ENCODE data around the gene SIRT7. TPM values are rescaled to one million over a fixed set of nuclear protein-coding genes. Genes with fewer than 3 reads are reported as not detected.
A peak's percentile ranks its signal among the peaks of the same experiment; 100 is the strongest.
"Not testable (repeated sequence)": the region's sequence is repeated elsewhere in the genome, so short reads cannot be mapped to it uniquely, and the experiment has no call there.

SIRT7 gene
- total RNA-seq, 2 experiments from 2014 or later, result 55.1 to 61.0 TPM

- ATAC-seq (peak; percentile 13), DNase-seq (no peak)
- H3K4me3 Mint-ChIP-seq, result peak overlapping the region; percentile 79
- CTCF ChIA-PET, result interaction anchor here (0.6 to 3.6 kb wide), 7 partner anchors 10 to 147 kb away, joined by 3 to 26 read pairs (median 5); no protein-coding TSS in a partner anchor
- peaks cover 2% of the 10 kb centered on the region for H3K27me3 Mint-ChIP-seq
- H3K27ac Mint-ChIP-seq, result peak overlapping the region; percentile 85
- no peaks in the 10 kb centered on the region for H3K9me3 Mint-ChIP-seq (ENCODE audit: low read depth)
- peaks cover 25% of the 10 kb centered on the region for H3K4me1 Mint-ChIP-seq
- H3K36me3 Mint-ChIP-seq, result peaks cover 2% of the 10 kb centered on the region
Measured at GRCh38 chr17:81925860-81926450, 8.0 kb upstream of the SIRT7 start.

- Mint-ChIP-seq H3K4me1 (peaks cover 25% of the 10 kb centered on the region), H3K36me3 (peaks cover 2% of the 10 kb centered on the region), H3K4me3 (peak overlapping the region; percentile 11), H3K9me3 (ENCODE audit: low read depth) (no peaks in the 10 kb centered on the region), H3K27me3 (peaks cover 2% of the 10 kb centered on the region), H3K27ac (peak overlapping the region; percentile 17)
- CTCF ChIA-PET, result interaction anchor here (1.3 to 3.6 kb wide), 3 partner anchors 9 to 95 kb away, joined by 4 to 26 read pairs (median 5); no protein-coding TSS in a partner anchor
- DNase-seq (no peak), ATAC-seq (no peak)
Measured at GRCh38 chr17:81924557-81925532, 6.9 kb upstream of the SIRT7 start.

- DNase-seq (no peak), ATAC-seq (no peak)
- Mint-ChIP-seq H3K36me3 (peaks cover 2% of the 10 kb centered on the region), H3K4me1 (peaks cover 24% of the 10 kb centered on the region), H3K4me3 (no peak overlapping the region), H3K27me3 (no peaks in the 10 kb centered on the region), H3K27ac (peak overlapping the region; percentile 54), H3K9me3 (ENCODE audit: low read depth) (no peaks in the 10 kb centered on the region)
- CTCF ChIA-PET, result interaction anchor here (0.7 to 1.3 kb wide), 2 partner anchors 36 to 40 kb away, joined by 3 to 4 read pairs; no protein-coding TSS in a partner anchor
Measured at GRCh38 chr17:81923302-81924260, 5.6 kb upstream of the SIRT7 start.

GRCh38 chr17:81922566-81923301 lies 4.8 kb upstream of the SIRT7 start:
- no peak for ATAC-seq
- H3K36me3 Mint-ChIP-seq, result peaks cover 4% of the 10 kb centered on the region
- H3K4me1 Mint-ChIP-seq, result peaks cover 27% of the 10 kb centered on the region
- H3K27ac Mint-ChIP-seq, result no peak overlapping the region
- no peak overlapping the region for H3K4me3 Mint-ChIP-seq
- H3K27me3 Mint-ChIP-seq, result no peaks in the 10 kb centered on the region
- H3K9me3 Mint-ChIP-seq (ENCODE audit: low read depth), result no peaks in the 10 kb centered on the region
- DNase-seq, result no peak
- CTCF ChIA-PET, result no interaction called here

GRCh38 chr17:81921996-81922565 lies 4.1 kb upstream of the SIRT7 start:
- no peak overlapping the region for H3K27ac Mint-ChIP-seq

GRCh38 chr17:81921537-81921862 lies 3.5 kb upstream of the SIRT7 start:
- DNase-seq (no peak), ATAC-seq (no peak)
- no peak overlapping the region for H3K27ac Mint-ChIP-seq
- CTCF ChIA-PET, result no interaction called here
- no peaks in the 10 kb centered on the region for H3K9me3 Mint-ChIP-seq (ENCODE audit: low read depth)
- peaks cover 6% of the 10 kb centered on the region for H3K36me3 Mint-ChIP-seq
- H3K4me3 Mint-ChIP-seq, result no peak overlapping the region
- no peaks in the 10 kb centered on the region for H3K27me3 Mint-ChIP-seq
- H3K4me1 Mint-ChIP-seq, result peaks cover 37% of the 10 kb centered on the region

More at GRCh38 chr17:81921996-81922565, 4.1 kb upstream of the SIRT7 start:
- H3K4me1 Mint-ChIP-seq, result peaks cover 32% of the 10 kb centered on the region
- no peak for ATAC-seq
- CTCF ChIA-PET, result no interaction called here
- no peak overlapping the region for H3K4me3 Mint-ChIP-seq
- H3K36me3 Mint-ChIP-seq, result peaks cover 4% of the 10 kb centered on the region
- DNase-seq, result no peak
- H3K9me3 Mint-ChIP-seq (ENCODE audit: low read depth), result no peaks in the 10 kb centered on the region
- no peaks in the 10 kb centered on the region for H3K27me3 Mint-ChIP-seq

- no peak for ATAC-seq
Measured at GRCh38 chr17:81920612-81921536, 2.9 kb upstream of the SIRT7 start.

GRCh38 chr17:81918832-81919545 lies 1.0 kb upstream of the SIRT7 start:
- H3K4me1 Mint-ChIP-seq, result peaks cover 26% of the 10 kb centered on the region
- H3K27me3 Mint-ChIP-seq, result no peaks in the 10 kb centered on the region
- CTCF ChIA-PET, result no interaction called here
- no peak overlapping the region for H3K4me3 Mint-ChIP-seq
- H3K36me3 Mint-ChIP-seq, result peaks cover 22% of the 10 kb centered on the region
- ATAC-seq (no peak), DNase-seq (no peak)
- H3K27ac Mint-ChIP-seq, result peak overlapping the region; percentile 34
- H3K9me3 Mint-ChIP-seq (ENCODE audit: low read depth), result no peaks in the 10 kb centered on the region

More at GRCh38 chr17:81920612-81921536, 2.9 kb upstream of the SIRT7 start:
- CTCF ChIA-PET, result no interaction called here
- Mint-ChIP-seq H3K36me3 (peaks cover 9% of the 10 kb centered on the region), H3K4me3 (no peak overlapping the region), H3K4me1 (peaks cover 35% of the 10 kb centered on the region), H3K9me3 (ENCODE audit: low read depth) (no peaks in the 10 kb centered on the region), H3K27ac (no peak overlapping the region), H3K27me3 (no peaks in the 10 kb centered on the region)
- DNase-seq, result no peak

GRCh38 chr17:81918333-81918669 lies 325 bp upstream of the SIRT7 start:
- H3K27me3 Mint-ChIP-seq; DNase-seq; H3K9me3 Mint-ChIP-seq (ENCODE audit: low read depth); CTCF ChIA-PET: not testable (repeated sequence)
- peaks cover 24% of the 10 kb centered on the region for H3K36me3 Mint-ChIP-seq
- peak; percentile 41 for ATAC-seq
- peak overlapping the region; percentile 78 for H3K4me3 Mint-ChIP-seq
- peak overlapping the region; percentile 82 for H3K27ac Mint-ChIP-seq
- peaks cover 26% of the 10 kb centered on the region for H3K4me1 Mint-ChIP-seq

GRCh38 chr17:81916234-81917001 lies 1.6 kb downstream of the SIRT7 start:
- DNase-seq (no peak), ATAC-seq (no peak)
- no peaks in the 10 kb centered on the region for H3K27me3 Mint-ChIP-seq
- no peaks in the 10 kb centered on the region for H3K9me3 Mint-ChIP-seq (ENCODE audit: low read depth)
- peaks cover 32% of the 10 kb centered on the region for H3K36me3 Mint-ChIP-seq
- H3K27ac Mint-ChIP-seq, result peak overlapping the region; percentile 37
- peak overlapping the region; percentile 78 for H3K4me3 Mint-ChIP-seq
- peaks cover 30% of the 10 kb centered on the region for H3K4me1 Mint-ChIP-seq
- CTCF ChIA-PET, result interaction anchor here (1.0 to 4.2 kb wide), 4 partner anchors 11 to 47 kb away, joined by 3 to 26 read pairs (median 6); partner anchors contain the start of gene MAFG
